DND-41 (cell line): Measurements from ENCODE around the gene VAMP4.

Experiments used
- CTCF ChIP-seq: IDR thresholded peaks from 2 replicates; pipeline ENCODE4 v1.5.1; 2012; ENCODE audit warnings: borderline replicate concordance, low read length, moderate library complexity, mild to moderate bottlenecking; ENCODE audit not compliant: poor library complexity, severe bottlenecking; ENCODE audit errors: extremely low read depth
- EZH2 ChIP-seq: IDR thresholded peaks from 3 replicates; pipeline ENCODE4 v1.6.1; 2012; ENCODE audit warnings: borderline replicate concordance, low read depth, mild to moderate bottlenecking, moderate library complexity, low read length, inconsistent platforms; ENCODE audit not compliant: severe bottlenecking

GRCh38 chr1:171756856-171757255 is 15.0 kb upstream of the VAMP4 start:
- no peak for TF ChIP-seq CTCF
- no peak for TF ChIP-seq EZH2
